Ishikawa (cell line): ENCODE results near the gene SPIRE2.

ENCODE experiments used
- CEBPB ChIP-seq: IDR thresholded peaks from 2 replicates; pipeline ENCODE4 v1.6.1; 2012
- CREB1 ChIP-seq: IDR thresholded peaks from 2 replicates; pipeline ENCODE4 v1.6.1; 2012; ENCODE audit warnings: low read depth
- EGR1 ChIP-seq: IDR thresholded peaks from 2 replicates; pipeline ENCODE4 v1.6.1; 2012
- EP300 ChIP-seq: IDR thresholded peaks from 2 replicates; pipeline ENCODE4 v1.6.1; 2012; ENCODE audit warnings: borderline replicate concordance
- FOXM1 ChIP-seq: IDR thresholded peaks from 2 replicates; pipeline ENCODE4 v1.6.1; 2012; ENCODE audit warnings: low read depth, borderline replicate concordance
- NFIC ChIP-seq: IDR thresholded peaks from 2 replicates; pipeline ENCODE4 v1.6.1; 2012
- RAD21 ChIP-seq: IDR thresholded peaks from 2 replicates; pipeline ENCODE4 v1.6.1; 2012; ENCODE audit warnings: low read depth
- REST ChIP-seq: IDR thresholded peaks from 2 replicates; pipeline ENCODE4 v1.6.1; 2012; ENCODE audit warnings: low read depth, mild to moderate bottlenecking
- TAF1 ChIP-seq: IDR thresholded peaks from 2 replicates; pipeline ENCODE4 v1.6.1; 2012; ENCODE audit warnings: low read depth, mild to moderate bottlenecking
- TCF12 ChIP-seq: IDR thresholded peaks from 2 replicates; pipeline ENCODE4 v1.6.1; 2012; ENCODE audit warnings: low read depth
- TEAD4 ChIP-seq: IDR thresholded peaks from 2 replicates; pipeline ENCODE4 v1.6.1; 2012
- USF1 ChIP-seq: IDR thresholded peaks from 2 replicates; pipeline ENCODE4 v1.6.1; 2012
- YY1 ChIP-seq: IDR thresholded peaks from 2 replicates; pipeline ENCODE4 v1.6.1; 2012; ENCODE audit warnings: low read depth
- ZBTB7A ChIP-seq: IDR thresholded peaks from 2 replicates; pipeline ENCODE4 v1.6.1; 2012; ENCODE audit warnings: low read depth
- TF ChIP-seq, protein P1 (sequence below): IDR thresholded peaks from 2 replicates; pipeline ENCODE4 v1.6.1; 2012

The SPIRE2 gene

DNA sequence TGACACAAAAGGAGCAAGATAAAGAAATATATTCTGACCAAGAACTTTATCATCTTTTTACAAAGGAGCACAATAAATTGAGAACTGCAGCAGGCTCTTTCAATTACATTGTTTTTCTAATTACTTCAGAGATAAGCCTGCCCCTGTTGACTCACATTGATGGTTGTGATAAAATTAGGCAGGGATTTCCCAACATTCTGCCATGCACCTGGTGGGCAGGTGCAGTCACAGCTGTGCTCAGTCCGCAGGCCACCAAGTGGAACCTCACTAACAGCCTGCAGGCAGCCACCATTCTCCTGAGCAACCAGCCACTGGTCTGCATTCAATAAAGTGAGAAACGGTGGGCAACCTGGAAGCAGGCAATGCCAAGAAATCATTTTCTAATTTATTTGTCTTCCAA is 17.0 kb upstream of the SPIRE2 start:
- TF ChIP-seq EP300 (no peak), RAD21 (no peak), ZBTB7A (no peak), FOXM1 (no peak), TAF1 (no peak), TEAD4 (no peak), TCF12 (no peak), NFIC (no peak), REST (no peak), CREB1 (no peak), CEBPB (no peak), EGR1 (no peak), YY1 (no peak), USF1 (no peak)
- TF ChIP-seq, protein P1, sequence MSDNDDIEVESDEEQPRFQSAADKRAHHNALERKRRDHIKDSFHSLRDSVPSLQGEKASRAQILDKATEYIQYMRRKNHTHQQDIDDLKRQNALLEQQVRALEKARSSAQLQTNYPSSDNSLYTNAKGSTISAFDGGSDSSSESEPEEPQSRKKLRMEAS, result no peak

DNA sequence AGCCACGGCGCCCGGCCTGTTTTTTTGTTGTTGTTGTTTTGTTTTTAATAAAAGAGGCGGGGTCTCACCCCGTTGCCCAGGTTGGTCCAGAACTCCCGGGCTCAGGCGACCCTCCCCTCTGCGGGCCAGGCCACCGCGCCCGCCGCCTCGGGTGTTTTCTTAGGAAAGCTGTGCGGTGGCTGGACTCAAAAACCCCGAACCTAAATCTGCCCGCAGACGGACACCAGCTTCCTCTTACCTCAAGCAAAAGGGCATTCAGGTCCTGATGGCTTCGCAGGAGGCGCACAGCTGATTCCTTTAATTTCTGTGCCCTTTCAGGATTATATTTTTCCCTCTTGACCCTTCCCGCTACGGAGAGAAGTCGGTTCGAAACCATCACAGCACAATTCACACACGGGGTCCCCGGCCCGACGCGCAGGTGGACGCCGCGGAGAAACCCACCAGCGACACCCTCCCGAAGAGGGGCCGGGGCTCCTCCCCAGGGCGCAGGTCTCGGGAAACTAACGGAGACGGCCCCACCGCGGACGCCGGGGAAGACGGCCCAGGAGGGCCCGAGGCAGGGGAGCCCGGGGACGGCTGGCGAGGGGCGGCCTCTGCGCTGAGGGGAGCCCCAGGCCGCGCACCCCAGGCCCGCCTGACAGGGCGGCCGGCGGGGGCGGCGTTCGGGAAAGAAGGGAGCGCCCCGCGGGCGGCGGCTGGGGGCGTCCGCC is 12.5 kb upstream of the SPIRE2 start:
- TF ChIP-seq FOXM1, result no peak
- no peak for TF ChIP-seq REST
- TF ChIP-seq CREB1, result no peak
- TF ChIP-seq CEBPB, result no peak
- TF ChIP-seq EGR1, result no peak
- TF ChIP-seq TEAD4, result no peak
- no peak for TF ChIP-seq TCF12
- no peak for TF ChIP-seq USF1
- no peak for TF ChIP-seq TAF1
- TF ChIP-seq, protein P1, result no peak
- TF ChIP-seq EP300, result no peak
- TF ChIP-seq ZBTB7A, result no peak; the same call in 1 of the 2 replicates
- TF ChIP-seq NFIC, result no peak
- TF ChIP-seq RAD21, result no peak
- no peak for TF ChIP-seq YY1

GRCh38 chr16:89821438-89822187 is 6.7 kb upstream of the SPIRE2 start:
- no peak for TF ChIP-seq YY1
- no peak for TF ChIP-seq EGR1
- no peak for TF ChIP-seq FOXM1
- TF ChIP-seq RAD21, result no peak
- no peak for TF ChIP-seq USF1
- TF ChIP-seq ZBTB7A, result no peak
- no peak for TF ChIP-seq EP300

DNA sequence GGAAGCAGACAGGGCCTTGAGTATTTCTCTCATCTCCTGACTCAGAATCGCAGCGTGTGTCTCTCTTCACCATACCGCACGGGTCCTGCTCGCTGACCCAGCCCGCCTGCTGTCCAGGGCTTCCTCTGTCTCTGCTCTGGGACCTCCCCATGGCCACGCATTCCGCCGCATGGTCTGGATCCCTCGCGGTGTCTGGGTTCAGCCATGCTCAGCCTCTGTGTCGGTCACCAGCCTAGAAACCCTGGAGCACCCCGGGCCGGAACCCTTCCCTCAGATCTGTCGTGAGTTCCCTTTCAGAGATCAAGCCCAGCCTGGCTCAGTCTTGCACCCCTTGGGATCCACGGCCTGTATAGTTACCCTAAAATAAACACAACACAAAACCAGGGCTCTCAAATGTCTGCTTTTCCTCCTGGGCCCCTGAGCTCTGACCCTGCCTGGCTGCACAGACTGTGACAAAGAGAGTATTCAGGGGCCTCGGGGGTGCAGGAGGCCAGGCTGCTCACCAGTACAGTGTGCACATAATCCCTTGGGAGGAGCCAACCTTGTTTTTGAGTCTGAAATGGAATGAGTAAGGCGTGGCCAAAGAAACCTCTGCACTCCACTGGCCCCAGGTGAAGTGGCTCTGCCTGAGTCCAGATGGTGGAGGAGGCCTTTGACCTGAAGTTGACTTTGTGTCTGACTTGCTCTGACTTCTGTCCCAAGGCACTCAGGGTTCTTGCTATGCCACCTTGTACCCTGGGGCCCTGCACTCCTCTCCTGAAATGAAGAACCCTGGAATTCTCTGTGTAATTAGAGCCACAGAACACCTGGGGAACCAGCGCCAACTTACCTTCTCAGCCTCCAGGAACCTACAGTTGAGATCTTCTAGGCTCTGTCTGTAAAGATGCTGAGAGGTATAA is 5.8 kb upstream of the SPIRE2 start:
- no peak for TF ChIP-seq NFIC
- TF ChIP-seq, protein P1, result peak; percentile 30; the same call in 1 of the 2 replicates
